HG02798 (cell line): ENCODE data around the gene PRKCZ.
"Not testable (repeated sequence)": the region's sequence is repeated elsewhere in the genome, so short reads cannot be mapped to it uniquely, and the experiment has no call there.

Experiments
- ATAC-seq: cut with Tn5 transposase; IDR thresholded peaks from one replicate; pipeline ENCODE4 v1.9.1; 2021; ENCODE audit warnings: mild to moderate bottlenecking; ENCODE audit not compliant: unreplicated experiment, poor library complexity

Gene PRKCZ

GRCh38 chr1:2147869-2148268 lies 97.7 kb downstream of the PRKCZ start:
- ATAC-seq, result not testable (repeated sequence)

DNA sequence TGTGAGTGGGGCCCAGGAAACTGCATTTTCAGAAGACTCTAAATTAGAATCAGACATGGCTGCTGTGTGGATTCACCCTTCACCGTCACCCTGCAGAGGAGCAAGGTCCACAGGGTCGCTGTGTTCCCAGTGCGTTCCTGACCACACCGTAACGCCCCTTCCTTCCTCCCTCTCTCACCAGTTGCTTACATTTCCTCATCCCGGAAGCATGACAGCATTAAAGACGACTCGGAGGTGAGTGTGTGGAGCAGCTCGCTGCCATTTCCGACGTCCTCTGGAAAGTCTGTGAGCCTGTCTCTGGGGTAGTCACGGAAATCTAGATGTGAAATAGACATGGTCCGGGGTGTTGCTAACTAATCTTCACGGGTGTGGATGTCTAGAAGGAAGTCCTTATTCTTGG lies 98.5 kb downstream of the PRKCZ start:
- ATAC-seq, result no peak

DNA sequence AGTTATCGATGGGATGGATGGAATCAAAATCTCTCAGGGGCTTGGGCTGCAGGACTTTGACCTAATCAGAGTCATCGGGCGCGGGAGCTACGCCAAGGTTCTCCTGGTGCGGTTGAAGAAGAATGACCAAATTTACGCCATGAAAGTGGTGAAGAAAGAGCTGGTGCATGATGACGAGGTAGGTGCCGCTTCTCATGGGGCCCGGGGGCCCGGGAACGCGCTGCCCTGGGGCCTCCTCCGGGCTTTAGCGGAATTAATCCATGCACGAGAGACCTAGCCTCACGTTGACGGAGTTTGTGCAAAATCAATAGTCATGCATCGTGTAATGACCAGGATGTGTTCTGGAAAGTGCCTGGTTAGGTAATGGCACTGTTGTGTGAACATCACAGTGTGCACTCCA lies 100.6 kb downstream of the PRKCZ start:
- no peak for ATAC-seq

- no peak for ATAC-seq
Measured at GRCh38 chr1:2151252-2151651, 101.0 kb downstream of the PRKCZ start.

DNA sequence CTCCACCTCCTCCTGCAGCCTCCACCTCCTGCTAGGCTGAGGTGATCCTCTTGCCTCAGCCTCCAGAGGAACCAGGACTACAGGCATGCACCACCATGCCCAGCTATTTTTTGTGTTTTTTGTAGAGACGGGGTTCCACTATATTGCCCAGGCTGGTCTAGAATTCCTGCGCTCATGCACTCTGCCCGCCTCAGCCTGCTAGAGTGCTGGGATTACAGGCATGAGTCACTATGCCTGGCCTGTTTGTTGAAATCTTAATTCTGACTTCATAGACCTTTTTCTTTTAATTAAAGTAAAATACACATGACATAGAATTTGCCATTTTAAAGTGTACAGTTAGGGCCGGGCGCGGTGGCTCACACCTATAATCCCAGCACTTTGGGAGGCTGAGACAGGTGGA lies 101.7 kb downstream of the PRKCZ start:
- ATAC-seq, result no peak

DNA sequence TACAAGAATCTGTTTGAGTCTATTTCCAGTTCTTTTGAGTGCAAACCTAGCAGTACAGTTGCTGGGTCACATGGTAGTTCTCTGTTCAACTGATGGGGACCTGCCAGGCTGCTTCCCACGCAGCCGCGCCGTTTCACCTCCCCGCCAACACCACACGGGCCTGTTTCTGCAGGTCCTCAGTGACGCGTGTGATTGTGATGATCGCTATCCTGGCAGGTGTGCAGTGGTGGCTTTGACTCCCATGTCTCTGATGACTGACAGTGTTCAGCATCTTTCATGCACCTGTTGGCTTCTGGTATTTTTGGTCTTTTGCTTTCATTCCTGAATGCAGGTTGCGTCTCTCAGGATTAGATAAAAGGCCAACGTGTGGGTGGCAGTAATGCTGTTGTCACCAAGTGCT lies 102.7 kb downstream of the PRKCZ start:
- no peak for ATAC-seq

- no peak for ATAC-seq
Measured at GRCh38 chr1:2154022-2154421, 103.8 kb downstream of the PRKCZ start.

DNA sequence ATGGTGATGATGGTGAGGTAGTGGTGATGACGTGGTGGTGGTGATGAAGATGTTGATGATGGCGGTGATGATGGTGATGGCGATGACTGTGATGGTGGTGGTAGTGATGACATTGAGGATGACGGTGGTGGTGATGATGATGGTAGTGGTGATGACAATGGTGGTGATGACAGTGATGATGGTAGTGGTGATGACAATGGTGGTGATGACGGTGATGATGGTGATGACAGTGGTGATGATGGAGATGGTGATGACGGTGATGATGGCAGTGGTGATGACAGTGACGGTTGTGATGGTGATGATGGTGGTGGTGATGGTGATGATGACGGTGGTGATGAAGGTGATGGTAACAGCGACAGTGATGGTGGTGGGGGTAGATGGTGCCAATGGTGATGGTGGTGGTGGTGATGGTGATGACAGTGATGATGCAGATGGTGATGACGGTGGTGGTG lies 105.0 kb downstream of the PRKCZ start:
- no peak for ATAC-seq

DNA sequence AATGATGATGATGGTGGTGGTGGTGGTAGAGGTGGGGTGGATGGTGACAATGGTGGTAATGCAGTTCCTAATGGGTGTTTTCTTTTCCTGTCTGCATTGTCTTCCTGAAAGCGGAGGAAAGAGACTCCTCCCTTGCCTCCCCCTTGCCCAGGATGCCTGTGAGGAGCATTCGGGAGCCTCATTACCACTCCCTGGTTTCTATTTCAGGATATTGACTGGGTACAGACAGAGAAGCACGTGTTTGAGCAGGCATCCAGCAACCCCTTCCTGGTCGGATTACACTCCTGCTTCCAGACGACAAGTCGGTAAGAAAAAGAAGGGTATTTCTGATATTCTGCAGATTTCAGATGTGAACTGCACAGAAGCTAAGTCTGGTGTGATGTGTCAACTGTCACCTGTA lies 105.6 kb downstream of the PRKCZ start:
- ATAC-seq, result no peak

- ATAC-seq, result no peak
Measured at GRCh38 chr1:2156866-2157265, 106.7 kb downstream of the PRKCZ start.

DNA sequence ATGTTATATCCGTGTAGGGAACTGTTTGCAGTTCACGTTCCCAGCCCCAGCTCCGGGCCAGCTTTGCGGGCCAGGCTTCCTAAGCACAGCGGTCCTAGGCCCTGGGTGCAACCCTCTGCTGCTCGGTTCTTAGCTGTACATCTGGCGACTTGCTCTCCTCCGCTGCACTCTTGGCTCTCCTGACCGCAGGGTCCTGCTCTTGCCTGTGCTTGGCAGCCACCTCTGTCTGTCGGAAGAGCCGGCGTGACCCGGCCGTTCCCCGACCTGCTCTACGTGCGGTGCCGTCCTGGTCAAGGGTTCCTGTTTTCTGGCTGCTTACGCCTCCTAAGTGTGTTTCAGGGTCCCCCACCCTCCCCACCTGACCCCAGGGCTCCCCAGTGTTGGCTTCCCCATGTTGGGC lies 107.6 kb downstream of the PRKCZ start:
- no peak for ATAC-seq

GRCh38 chr1:2158272-2158671 lies 108.1 kb downstream of the PRKCZ start:
- no peak for ATAC-seq

- no peak for ATAC-seq
Measured at GRCh38 chr1:2159124-2159523, 108.9 kb downstream of the PRKCZ start.

- ATAC-seq, result no peak
Measured at GRCh38 chr1:2160451-2161300, 110.5 kb downstream of the PRKCZ start.

- ATAC-seq, result no peak
Measured at GRCh38 chr1:2163205-2163604, 113.0 kb downstream of the PRKCZ start.

DNA sequence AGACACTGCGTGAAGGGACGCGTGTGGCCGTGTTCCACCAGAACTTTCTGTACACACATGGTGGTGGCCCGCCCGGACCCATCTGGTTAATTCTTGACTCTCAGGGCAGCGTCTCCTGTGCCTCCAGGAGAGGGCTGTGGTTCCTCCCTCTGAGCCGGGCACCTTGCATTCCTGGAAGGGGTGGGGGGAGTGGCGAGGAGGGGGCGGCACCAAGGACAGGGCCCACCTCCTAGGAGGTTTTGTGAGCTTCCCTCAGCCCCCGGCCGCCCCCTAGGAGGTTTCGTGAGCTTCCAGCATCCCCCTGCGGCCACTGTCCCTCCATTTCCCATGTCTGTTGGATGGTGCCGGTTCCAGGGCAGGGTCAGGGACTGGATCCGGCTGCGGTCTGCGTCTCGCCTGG lies 115.4 kb downstream of the PRKCZ start:
- ATAC-seq, result no peak

DNA sequence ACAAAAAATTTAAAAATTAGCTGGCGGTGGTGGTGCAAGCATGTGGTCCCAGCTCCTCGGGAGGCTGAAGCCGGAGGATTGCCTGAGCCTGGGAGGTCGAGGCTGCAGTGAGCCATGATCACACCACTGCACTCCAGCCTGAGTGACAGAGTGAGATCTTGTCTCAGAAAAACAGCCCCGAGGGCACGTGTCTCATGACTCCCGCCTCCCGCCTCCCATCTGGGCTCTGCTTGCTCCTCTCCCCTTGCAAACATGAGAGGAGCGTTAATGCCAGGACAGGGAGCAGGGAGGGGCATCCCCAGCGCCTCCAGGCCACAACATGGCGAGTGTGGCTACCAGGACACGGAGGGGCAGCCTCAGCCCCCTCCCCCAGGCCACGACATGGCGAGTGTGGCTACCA lies 116.0 kb downstream of the PRKCZ start:
- no peak for ATAC-seq

DNA sequence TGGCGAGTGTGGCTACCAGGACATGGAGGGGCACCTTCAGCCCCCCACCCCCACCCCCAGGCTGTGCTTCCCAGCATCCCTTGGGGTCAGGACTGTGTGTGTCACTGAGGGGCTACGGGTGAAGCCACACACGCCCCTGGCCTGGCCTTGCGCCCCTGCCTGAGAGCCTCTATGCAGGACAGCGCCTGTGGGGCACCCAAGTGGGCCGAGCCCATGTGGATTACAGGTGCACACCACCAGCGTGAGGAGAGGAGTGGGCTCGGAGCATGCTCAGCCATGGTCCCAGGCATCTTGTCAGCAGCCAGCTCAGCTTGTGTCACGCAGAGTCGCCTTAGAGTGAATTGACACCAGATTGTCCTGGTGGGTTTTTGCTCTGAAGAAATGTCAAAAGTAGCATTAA lies 116.5 kb downstream of the PRKCZ start:
- ATAC-seq, result no peak

- no peak for ATAC-seq
Measured at GRCh38 chr1:2168090-2168489, 117.9 kb downstream of the PRKCZ start.

DNA sequence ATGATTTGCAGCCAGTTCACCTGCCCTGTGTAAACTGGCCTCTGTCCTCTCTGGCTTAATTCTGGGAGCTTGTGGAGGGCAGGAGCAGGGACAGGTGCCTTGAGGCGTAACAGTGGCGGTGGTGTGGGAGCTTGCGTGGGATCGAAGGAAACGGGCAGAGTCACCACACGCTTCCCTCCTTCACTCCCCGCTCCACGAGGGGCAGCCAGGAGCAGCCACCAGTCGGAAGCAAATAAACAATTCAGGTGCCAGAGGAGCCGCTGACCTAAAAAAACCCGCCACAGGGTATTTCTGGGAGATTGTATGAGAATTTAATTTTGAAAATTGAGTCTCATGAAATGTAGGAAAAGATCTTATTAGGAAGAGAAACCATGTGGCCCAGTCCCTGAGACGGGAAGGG lies 118.3 kb downstream of the PRKCZ start:
- no peak for ATAC-seq

DNA sequence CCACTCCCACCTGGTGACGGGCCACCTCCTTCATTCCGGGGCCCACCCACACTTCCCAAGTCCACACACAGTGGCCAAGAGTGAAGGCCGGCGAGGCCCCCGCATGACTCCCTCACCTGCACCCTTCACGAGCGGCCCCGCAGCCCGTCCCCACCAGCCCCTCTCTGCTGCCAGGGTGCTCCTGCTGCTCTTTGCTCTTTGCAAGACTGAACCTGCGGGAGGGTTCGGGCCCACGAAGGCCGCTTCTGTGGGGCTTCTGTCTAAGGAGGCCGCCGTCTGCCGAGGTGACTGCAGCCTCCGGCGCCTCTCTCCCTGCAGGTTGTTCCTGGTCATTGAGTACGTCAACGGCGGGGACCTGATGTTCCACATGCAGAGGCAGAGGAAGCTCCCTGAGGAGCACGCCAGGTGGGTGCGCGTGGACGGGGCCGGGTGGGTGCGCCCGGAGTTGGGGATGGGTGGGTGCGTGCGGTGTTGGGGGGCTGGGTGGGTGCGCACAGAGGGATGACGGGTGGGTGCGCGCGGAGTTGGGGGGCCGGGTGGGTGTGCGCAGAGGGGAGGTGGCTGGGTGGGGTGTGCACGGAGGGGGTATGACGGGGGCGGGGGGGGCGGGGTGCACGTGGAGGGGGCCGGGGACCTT lies 119.1 kb downstream of the PRKCZ start:
- ATAC-seq, result no peak

GRCh38 chr1:2170211-2170610 lies 120.0 kb downstream of the PRKCZ start:
- ATAC-seq, result no peak
